CD4-positive, alpha-beta T cell (primary cell): ENCODE data around the gene TMEM140. TPM values are rescaled to one million over a fixed set of nuclear protein-coding genes. Genes with fewer than 3 reads are reported as not detected.

Experiments used
- ATAC-seq: fragments of 200-7000 bp; cut with Tn5 transposase; one replicate; pipeline ENCODE4 v1.10.0; 2022; ENCODE audit warnings: mild to moderate bottlenecking; ENCODE audit not compliant: poor library complexity
- CTCF ChIA-PET: fragments of 350-600 bp; sonication (Branson Sonifier 250); formaldehyde crosslinking; loops from one replicate; lab custom pipeline; 2021; ENCODE audit warnings: antibody characterized with exemption, inconsistent platforms; lab: Charles Lee
- POLR2A ChIA-PET: fragments of 350-600 bp; sonication (Branson Sonifier 250); formaldehyde crosslinking; loops from one replicate; lab custom pipeline; 2021; ENCODE audit warnings: antibody characterized with exemption, inconsistent platforms; lab: Charles Lee
- DNase-seq, 14 experiments: peaks; one replicate each; pipeline ENCODE4 v3.0.0-alpha.2; 2013 to 2020; ENCODE audit warnings: mixed read lengths in 2 of 14
- H3K27ac ChIP-seq, 2 donors: one replicate each; pipeline versions ENCODE4 v1.5.1 to v1.7.0; 2013; ENCODE audit warnings: low read length in 2 of 2, low read depth in 1 of 2, mild to moderate bottlenecking in 1 of 2
- H3K27me3 ChIP-seq, 2 experiments: 1 replicate in 1 of 2; 2 replicates in 1 of 2; pipeline versions ENCODE4 v1.6.1 to v1.7.0; 2013; ENCODE audit warnings: low read length in 2 of 2, control low read depth in 1 of 2, mild to moderate bottlenecking in 1 of 2, moderate library complexity in 1 of 2; ENCODE audit not compliant: insufficient read depth in 2 of 2, control insufficient read depth in 1 of 2
- H3K36me3 ChIP-seq: one replicate; pipeline ENCODE4 v1.6.1; 2013; ENCODE audit warnings: low read length, control low read depth; ENCODE audit not compliant: insufficient read depth
- H3K4me1 ChIP-seq: one replicate; pipeline ENCODE4 v1.6.1; 2013; ENCODE audit warnings: low read length, control low read depth; ENCODE audit not compliant: insufficient read depth
- H3K4me3 ChIP-seq: one replicate; pipeline ENCODE4 v1.5.1; 2013; ENCODE audit warnings: mild to moderate bottlenecking, low read length, moderate library complexity
- H3K9me3 ChIP-seq, 2 experiments: 1 replicate in 1 of 2; 2 replicates in 1 of 2; pipeline versions ENCODE4 v1.6.1 to v1.7.0; 2013; ENCODE audit warnings: low read length in 2 of 2, mild to moderate bottlenecking in 2 of 2, control low read depth in 1 of 2, moderate library complexity in 1 of 2; ENCODE audit not compliant: control insufficient read depth in 1 of 2, insufficient read depth in 1 of 2
- H3K27ac Mint-ChIP-seq: one replicate; pipeline ENCODE4 v1.8.0; 2020; ENCODE audit warnings: mixed read lengths
- H3K27me3 Mint-ChIP-seq: one replicate; pipeline ENCODE4 v1.8.0; 2021; ENCODE audit warnings: mixed read lengths
- H3K36me3 Mint-ChIP-seq: one replicate; pipeline ENCODE4 v1.8.0; 2021; ENCODE audit warnings: low read depth, mixed read lengths
- H3K4me1 Mint-ChIP-seq: one replicate; pipeline ENCODE4 v1.8.0; 2021; ENCODE audit warnings: low read depth, mixed read lengths
- H3K4me3 Mint-ChIP-seq: one replicate; pipeline ENCODE4 v1.8.0; 2020; ENCODE audit warnings: mild to moderate bottlenecking, mixed read lengths
- H3K9me3 Mint-ChIP-seq: one replicate; pipeline ENCODE4 v1.8.0; 2020; ENCODE audit warnings: mixed read lengths
- CTCF ChIP-seq: fragments of 200-600 bp; IDR thresholded peaks from one replicate; pipeline ENCODE4 v1.8.0; 2022; ENCODE audit warnings: antibody characterized with exemption, mild to moderate bottlenecking
- intact Hi-C, 2 experiments: fragments of 100-400 bp; cut with DNase I in 1 of 2; cut with micrococcal nuclease in 1 of 2; formaldehyde crosslinking; loops; one replicate each; pipeline versions ENCODE4 v1.15.1 to v1.9.0; 2023 to 2025; cut with DNase I, micrococcal nuclease
- total RNA-seq, 174 experiments: library from RNA in 2 of 174; stranded (reverse) in 2 of 174; gene quantifications; one replicate each; pipeline ENCODE4 v1.2.3 and lab custom pipeline; 2021 to 2026

TMEM140 gene
- total RNA-seq, 2 experiments from 2014 or later, result 27.7 to 32.2 TPM

GRCh38 chr7:135154734-135155133, 6.9 kb downstream of the TMEM140 start:
- TF ChIP-seq CTCF, result no peak
- H3K9me3 ChIP-seq, result peaks cover 6 to 30% of the 10 kb centered on the region in 2 experiments
- Mint-ChIP-seq H3K27ac (no peak overlapping the region), H3K9me3 (peaks cover 32% of the 10 kb centered on the region), H3K27me3 (no peaks in the 10 kb centered on the region), H3K4me1 (peaks cover 72% of the 10 kb centered on the region), H3K36me3 (peaks cover 87% of the 10 kb centered on the region), H3K4me3 (no peak overlapping the region)
- H3K27me3 ChIP-seq, result no peaks in the 10 kb centered on the region
- CTCF ChIA-PET, result no interaction called here
- H3K4me3 ChIP-seq, result no peak overlapping the region
- H3K36me3 ChIP-seq, result peaks cover 24% of the 10 kb centered on the region
- peaks cover 34% of the 10 kb centered on the region for H3K4me1 ChIP-seq
- intact Hi-C loops, result loop anchor here in 1 of 2 experiments (5.0 kb wide), 1 partner anchor 502 kb away; no protein-coding TSS in a partner anchor
- POLR2A ChIA-PET, result no interaction called here
- ATAC-seq, result no peak
- no peak overlapping the region for H3K27ac ChIP-seq
- DNase-seq, result no peak

GRCh38 chr7:135156290-135156689, 8.4 kb downstream of the TMEM140 start:
- intact Hi-C loops, result no loop called here
- Histone ChIP-seq H3K4me3 (no peak overlapping the region), H3K27ac (no peak overlapping the region), H3K9me3 (peaks cover 6 to 30% of the 10 kb centered on the region in 2 experiments), H3K36me3 (peaks cover 28% of the 10 kb centered on the region), H3K27me3 (no peaks in the 10 kb centered on the region), H3K4me1 (peaks cover 33% of the 10 kb centered on the region)
- ChIA-PET POLR2A (interaction anchor here (1.1 to 4.2 kb wide), 2 partner anchors 8 to 55 kb away, joined by 4 to 31 read pairs; partner anchors contain the start of genes TMEM140 and WDR91), CTCF (no interaction called here)
- H3K27ac Mint-ChIP-seq, result no peak overlapping the region
- TF ChIP-seq CTCF, result no peak
- H3K9me3 Mint-ChIP-seq, result peaks cover 32% of the 10 kb centered on the region
- H3K4me1 Mint-ChIP-seq, result peaks cover 68% of the 10 kb centered on the region
- DNase-seq (no peak), ATAC-seq (no peak)
- peaks cover 97% of the 10 kb centered on the region for H3K36me3 Mint-ChIP-seq
- H3K4me3 Mint-ChIP-seq, result no peak overlapping the region
- no peaks in the 10 kb centered on the region for H3K27me3 Mint-ChIP-seq

- ATAC-seq (no peak), DNase-seq (no peak)
- H3K9me3 ChIP-seq, result peaks cover 14 to 34% of the 10 kb centered on the region in 2 experiments
- peaks cover 32% of the 10 kb centered on the region for H3K4me1 ChIP-seq
- TF ChIP-seq CTCF, result no peak
- H3K9me3 Mint-ChIP-seq, result peaks cover 33% of the 10 kb centered on the region
- ChIA-PET POLR2A (interaction anchor here (1.7 to 4.2 kb wide), 2 partner anchors 10 to 11 kb away, joined by 10 to 31 read pairs; partner anchors contain the start of gene TMEM140), CTCF (no interaction called here)
- no peaks in the 10 kb centered on the region for H3K27me3 Mint-ChIP-seq
- H3K36me3 ChIP-seq, result peaks cover 31% of the 10 kb centered on the region
- no peak overlapping the region for H3K4me3 Mint-ChIP-seq
- peaks cover 54% of the 10 kb centered on the region for H3K4me1 Mint-ChIP-seq
- no peak overlapping the region for H3K27ac ChIP-seq
- no peak overlapping the region for H3K4me3 ChIP-seq
- peaks cover 96% of the 10 kb centered on the region for H3K36me3 Mint-ChIP-seq
- no peaks in the 10 kb centered on the region for H3K27me3 ChIP-seq
- H3K27ac Mint-ChIP-seq, result no peak overlapping the region
- intact Hi-C loops, result no loop called here
Observed at GRCh38 chr7:135158141-135158655, 10.3 kb downstream of the TMEM140 start.
